ENCODE measurements around the gene TMEM184C. TPM values are rescaled to one million over a fixed set of nuclear protein-coding genes. Genes with fewer than 3 reads are reported as not detected.
A peak's percentile ranks its signal among the peaks of the same experiment; 100 is the strongest.

TMEM184C gene
- total RNA-seq: 18.7 and 29.8 TPM in 2 replicates

GRCh38 chr4:147617173-147617840, at the start of gene TMEM184C:
Gene TMEM184C, plus strand, starts transcription at chr4:147617397. Its CDS starts 560 bp downstream, at chr4:147617957.
- DNase-seq (ENCODE audit: low read depth in 2 of 2): peak; percentile 95

DNA sequence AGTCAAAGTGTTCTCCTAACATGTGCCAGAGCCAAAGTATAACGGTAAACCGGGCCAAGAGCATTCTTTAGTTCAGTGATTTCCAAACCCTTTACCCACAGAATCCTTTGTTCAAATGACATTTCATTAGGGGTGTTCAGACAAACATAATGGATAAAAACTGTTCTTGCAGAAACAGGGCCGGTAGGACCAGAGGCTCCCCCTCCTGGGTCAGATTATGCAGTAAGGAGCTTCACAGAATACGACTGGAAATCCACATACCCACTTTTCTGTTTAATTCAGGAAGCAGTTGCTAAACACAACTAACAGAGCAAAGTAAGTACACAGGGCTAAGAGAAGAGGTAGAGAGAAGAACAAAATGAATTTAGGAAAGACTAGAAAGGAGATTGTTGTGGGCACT, 46.6 kb upstream of the TMEM184C start:
- DNase-seq (ENCODE audit: low read depth in 2 of 2): peak in 1 of 2 donors; percentile 21

DNA sequence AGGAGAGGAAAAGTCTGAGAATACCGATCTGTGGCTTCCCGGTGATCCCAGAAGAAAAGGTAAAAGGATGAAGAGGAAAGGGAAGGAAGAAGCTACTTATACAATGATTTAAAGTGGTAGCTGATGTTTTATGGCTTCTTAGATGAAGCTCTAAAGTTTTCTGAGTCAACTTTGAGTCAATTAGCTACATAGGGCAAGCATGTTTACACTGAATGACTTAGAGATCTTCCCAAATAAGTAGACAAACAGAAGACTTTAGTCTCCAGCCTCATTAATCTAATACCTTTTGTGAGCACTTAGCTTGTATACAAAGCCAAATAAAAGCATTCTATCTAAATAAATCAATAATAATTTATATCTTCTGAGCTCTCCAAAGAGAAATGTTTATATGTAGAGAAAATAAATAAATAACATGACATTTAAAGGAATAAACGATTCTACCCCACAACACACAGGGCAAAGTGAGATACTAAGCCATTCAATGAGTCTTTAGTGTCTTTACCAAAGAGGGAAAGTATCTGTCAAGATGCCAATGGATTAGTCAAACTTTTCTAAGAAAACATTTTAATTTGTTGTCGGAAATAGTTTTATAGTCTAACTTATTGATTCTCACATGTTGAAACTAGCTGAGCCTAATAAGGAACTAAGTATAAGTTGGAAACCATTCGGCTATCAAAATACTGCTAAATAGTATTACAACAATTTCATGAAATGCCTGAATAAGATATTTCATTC, 46.0 kb upstream of the TMEM184C start:
- DNase-seq (ENCODE audit: low read depth in 2 of 2): no peak

GRCh38 chr4:147576084-147576483, 41.1 kb upstream of the TMEM184C start:
- DNase-seq (ENCODE audit: low read depth in 2 of 2): peak in 1 of 2 donors; percentile 10

GRCh38 chr4:147578051-147578476, 39.1 kb upstream of the TMEM184C start:
- peak; percentile 58 to 100 for DNase-seq (ENCODE audit: low read depth in 2 of 2)

- no peak for DNase-seq (ENCODE audit: low read depth in 2 of 2)
Measured at GRCh38 chr4:147578593-147578992, 38.6 kb upstream of the TMEM184C start.

DNA sequence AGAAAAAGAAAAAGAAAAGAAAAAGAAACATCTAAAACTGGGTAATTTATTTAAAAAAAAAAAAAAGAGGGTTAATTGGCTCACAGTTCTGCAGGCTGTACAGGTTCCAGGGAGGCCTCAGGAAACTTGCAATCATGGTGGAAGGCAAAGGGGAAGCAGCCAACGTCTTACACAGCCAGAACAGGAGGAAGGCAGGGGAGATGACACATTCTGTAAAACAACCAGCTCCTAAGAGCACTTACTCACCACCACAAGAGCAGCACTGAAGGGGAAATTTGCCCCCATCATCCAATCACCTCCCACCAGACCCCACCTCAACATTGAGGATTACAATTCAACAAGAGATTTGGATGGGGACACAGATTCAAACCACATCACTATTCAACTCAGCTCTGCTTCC, 36.8 kb upstream of the TMEM184C start:
- DNase-seq (ENCODE audit: low read depth in 2 of 2): peak in 1 of 2 donors; percentile 74

DNA sequence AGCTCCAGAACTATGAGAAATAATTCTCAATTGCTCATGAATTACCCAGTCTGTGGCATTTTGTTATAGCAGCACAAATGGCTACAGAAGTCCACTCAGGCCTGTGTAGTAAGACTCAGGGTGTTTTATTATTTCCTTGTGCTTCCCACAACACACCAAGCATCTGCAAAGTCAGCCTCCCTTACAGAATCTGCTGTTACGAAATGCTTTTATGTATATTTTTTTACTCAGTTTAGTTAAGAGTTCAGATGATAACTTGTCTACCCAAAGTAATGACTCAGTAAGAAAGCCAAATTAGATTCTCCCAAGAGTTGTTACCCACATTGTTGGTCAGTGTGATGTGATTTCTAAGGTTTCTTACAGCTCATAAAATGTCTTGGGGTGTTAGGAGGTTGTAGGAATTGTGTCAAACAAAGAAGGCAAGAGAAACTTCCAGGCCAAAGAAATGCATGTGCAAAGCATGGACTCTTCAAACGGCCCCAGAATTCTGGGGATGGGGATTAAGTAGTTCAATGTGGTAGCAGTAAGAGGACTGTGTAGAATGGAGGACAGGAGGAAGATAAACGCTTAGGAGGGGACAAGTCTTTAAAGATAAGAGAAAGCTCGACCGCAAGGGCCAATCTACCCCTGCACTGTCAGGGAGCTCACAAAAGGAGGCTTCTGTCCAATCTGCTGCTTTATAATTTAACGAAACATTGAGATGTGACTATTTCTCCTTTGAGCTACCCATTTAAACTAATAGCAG, 35.4 kb upstream of the TMEM184C start:
- DNase-seq (ENCODE audit: low read depth in 2 of 2): no peak

GRCh38 chr4:147582386-147583060, 34.7 kb upstream of the TMEM184C start:
- peak in 1 of 2 donors; percentile 8 for DNase-seq (ENCODE audit: low read depth in 2 of 2)

DNA sequence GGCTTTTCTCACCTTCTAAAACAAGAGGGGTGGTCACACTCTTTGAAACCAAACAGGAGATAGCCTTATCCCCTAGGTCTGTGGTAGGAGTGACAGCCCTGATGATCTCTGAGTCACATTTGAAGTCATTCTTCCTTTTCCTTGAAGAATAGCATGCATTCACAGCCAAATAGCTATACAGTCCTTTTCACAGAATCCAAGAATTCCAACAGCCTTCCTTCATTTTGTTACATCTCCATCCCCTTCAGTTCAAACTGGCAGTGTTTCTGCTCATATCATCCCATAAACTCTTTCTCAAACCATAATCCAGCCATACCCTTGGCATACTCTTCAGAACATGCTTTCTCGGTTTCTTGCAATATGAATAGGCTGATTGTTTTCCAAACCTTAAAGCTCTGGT, 33.3 kb upstream of the TMEM184C start:
- DNase-seq (ENCODE audit: low read depth in 2 of 2): peak in 1 of 2 donors; percentile 54

DNA sequence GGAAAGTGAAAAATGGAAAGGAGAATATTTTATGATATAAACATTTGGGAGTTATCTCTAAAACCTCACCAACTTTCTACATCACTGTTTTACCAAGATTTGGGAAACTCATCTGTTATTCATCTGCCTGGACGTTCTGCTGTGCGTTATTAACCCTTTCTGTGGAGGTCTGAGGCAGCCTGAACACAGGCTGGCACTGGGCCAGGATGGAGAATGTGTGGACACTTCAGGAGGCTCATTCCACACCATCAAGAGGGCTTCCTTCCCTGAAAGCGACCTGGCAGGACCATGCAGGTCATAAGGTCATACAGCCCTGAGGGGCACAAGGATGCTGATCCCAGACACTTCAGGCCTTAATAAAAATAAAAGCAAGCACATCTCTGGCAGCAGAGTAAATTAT, 31.2 kb upstream of the TMEM184C start:
- no peak for DNase-seq (ENCODE audit: low read depth in 2 of 2)

GRCh38 chr4:147586637-147587036, 30.6 kb upstream of the TMEM184C start:
- DNase-seq (ENCODE audit: low read depth in 2 of 2): no peak

DNA sequence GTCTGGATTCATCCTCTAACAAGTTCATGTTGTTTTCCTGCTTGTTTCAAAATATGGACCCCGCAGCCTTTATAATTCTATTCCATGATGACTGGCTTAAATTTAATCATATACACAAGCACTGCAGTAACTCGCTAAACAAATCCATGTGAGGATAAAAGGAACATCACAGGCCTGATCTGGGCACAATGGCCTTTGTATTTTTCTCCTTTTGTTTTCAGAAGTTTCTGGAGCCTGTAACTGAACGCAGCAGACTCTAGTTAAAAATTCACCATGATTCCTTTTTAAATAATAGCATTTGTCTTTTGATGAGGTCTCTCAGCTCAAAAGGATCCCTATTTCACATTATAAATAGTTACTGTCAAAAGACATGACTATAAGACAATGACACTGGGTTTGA, 30.2 kb upstream of the TMEM184C start:
- DNase-seq (ENCODE audit: low read depth in 2 of 2): no peak

GRCh38 chr4:147589586-147589985, 27.6 kb upstream of the TMEM184C start:
- DNase-seq (ENCODE audit: low read depth in 2 of 2): no peak

- peak; percentile 70 to 81 for DNase-seq (ENCODE audit: low read depth in 2 of 2)
Measured at GRCh38 chr4:147590249-147590920, 26.8 kb upstream of the TMEM184C start.

GRCh38 chr4:147591106-147591505, 26.1 kb upstream of the TMEM184C start:
- DNase-seq (ENCODE audit: low read depth in 2 of 2): no peak

- DNase-seq (ENCODE audit: low read depth in 2 of 2): no peak
Measured at GRCh38 chr4:147594107-147594506, 23.1 kb upstream of the TMEM184C start.

DNA sequence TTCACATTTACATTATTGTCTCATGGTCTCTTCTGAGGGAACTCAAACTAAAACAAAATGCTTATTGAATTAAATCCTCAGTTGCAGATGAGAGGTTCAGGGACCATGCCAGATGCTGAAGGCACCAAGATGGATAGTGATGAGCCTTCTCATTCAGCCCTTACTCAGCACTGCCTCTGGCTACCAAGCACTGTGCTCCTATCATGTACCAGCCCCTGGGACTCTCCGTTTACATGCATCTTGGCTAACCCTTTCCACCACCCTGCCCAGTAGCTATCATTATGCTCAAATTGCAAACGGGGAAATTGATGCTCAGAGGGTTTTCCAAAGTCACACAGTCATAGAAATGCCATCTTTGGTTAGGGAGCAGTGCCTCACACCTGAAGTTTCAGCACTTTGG, 22.6 kb upstream of the TMEM184C start:
- DNase-seq (ENCODE audit: low read depth in 2 of 2): no peak

DNA sequence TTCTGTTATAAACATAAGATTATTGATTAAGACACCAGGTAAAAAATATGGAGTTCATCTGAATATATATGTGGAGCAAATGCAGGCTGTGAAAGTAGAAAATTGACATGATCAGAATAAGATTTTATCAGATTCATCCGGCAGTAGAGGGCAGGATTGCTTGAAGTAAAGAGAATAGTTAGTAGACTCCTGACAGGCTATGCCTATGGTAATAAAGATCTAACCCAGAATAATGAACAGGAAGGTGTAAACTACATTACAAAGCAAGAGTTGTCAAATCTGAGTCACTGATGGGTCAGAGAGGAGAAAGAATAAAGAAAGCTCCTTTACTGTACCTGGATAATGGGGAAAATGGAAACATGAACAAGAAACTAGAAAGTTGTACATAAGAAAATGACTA, 20.8 kb upstream of the TMEM184C start:
- peak in 1 of 2 donors; percentile 27 for DNase-seq (ENCODE audit: low read depth in 2 of 2)

DNA sequence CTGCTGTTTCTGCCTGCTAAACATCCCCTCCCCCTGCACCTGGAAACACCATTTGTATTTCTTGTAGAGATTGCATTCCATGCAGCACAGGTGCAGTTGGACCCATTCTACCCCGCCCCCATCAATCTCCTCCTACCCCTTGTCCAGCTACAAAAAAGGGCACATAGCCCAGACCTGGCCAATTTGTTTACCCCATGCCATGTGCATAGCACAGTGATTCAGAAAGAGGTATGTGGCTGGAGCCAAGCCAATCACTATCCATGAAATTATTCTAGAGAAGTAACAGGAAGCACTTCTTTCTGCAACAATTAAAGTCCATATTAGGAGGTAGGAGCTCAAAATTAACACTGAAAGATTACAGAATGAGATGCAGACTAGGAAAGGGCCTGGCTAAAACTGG, 20.2 kb upstream of the TMEM184C start:
- peak; percentile 54 to 80 for DNase-seq (ENCODE audit: low read depth in 2 of 2)

DNA sequence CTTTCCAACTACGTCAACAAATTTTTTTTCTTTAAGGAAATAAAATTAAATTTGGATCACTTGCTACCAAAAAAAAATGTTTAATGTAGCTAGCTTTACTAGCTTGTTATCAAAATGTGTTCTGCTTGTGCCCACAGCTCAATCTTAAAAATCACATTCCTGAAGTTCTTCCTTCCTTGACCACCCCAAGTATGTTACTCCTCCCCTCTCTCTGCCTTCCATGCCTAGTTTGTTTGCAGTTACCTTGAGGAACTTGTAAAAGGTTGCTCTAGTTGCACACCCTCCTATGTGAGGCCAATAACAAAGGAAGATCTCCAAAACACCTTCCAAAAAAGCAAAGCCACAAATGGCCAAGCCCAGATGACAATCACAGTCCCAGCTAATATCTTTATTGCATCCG, 19.6 kb upstream of the TMEM184C start:
- DNase-seq (ENCODE audit: low read depth in 2 of 2): no peak

All from lung microvascular endothelial cell (primary cell).